Measurements from ENCODE around the gene MTARC1.

Gene MTARC1

GRCh38 chr1:220786337-220787068, at the start of gene MTARC1:
MTARC1 (plus strand) TSS chr1:220786913; CDS start chr1:220786945, 32 bp downstream.
- Histone ChIP-seq H3K4me3 (ENCODE audit: low read depth, low read length) (peak within 1 kb of the TSS; percentile 7), H3K27me3 (ENCODE audit: control insufficient read depth, insufficient read depth, low read length) (no peaks in the 10 kb centered on the region), H3K9ac (no peak within 1 kb of the TSS), H3K79me2 (no peaks in the 10 kb centered on the region), H3K27ac (no peak within 1 kb of the TSS), H3K4me2 (ENCODE audit: low read length) (no peak within 1 kb of the TSS), H3K4me1 (peaks cover 10% of the 10 kb centered on the region), H3K36me3 (ENCODE audit: control insufficient read depth, insufficient read depth, low read length) (no peaks in the 10 kb centered on the region), H3K9me3 (ENCODE audit: control insufficient read depth, low read length) (no peaks in the 10 kb centered on the region), H2AFZ (no peak within 1 kb of the TSS)
- TF ChIP-seq CTCF (IDR thresholded peaks at IDR 0.05): no peak

- no peak for TF ChIP-seq CTCF (IDR thresholded peaks at IDR 0.05)
- H3K79me2 ChIP-seq: no peaks in the 10 kb centered on the region
- no peaks in the 10 kb centered on the region for H3K27me3 ChIP-seq (ENCODE audit: control insufficient read depth, insufficient read depth, low read length)
- H2AFZ ChIP-seq: no peak overlapping the region
- H3K4me2 ChIP-seq (ENCODE audit: low read length): no peak overlapping the region
- H3K9me3 ChIP-seq (ENCODE audit: control insufficient read depth, low read length): no peaks in the 10 kb centered on the region
- H3K9ac ChIP-seq: no peak overlapping the region
- no peaks in the 10 kb centered on the region for H3K4me1 ChIP-seq
- H3K4me3 ChIP-seq (ENCODE audit: low read depth, low read length): no peak overlapping the region
- H3K27ac ChIP-seq: no peak overlapping the region
- no peaks in the 10 kb centered on the region for H3K36me3 ChIP-seq (ENCODE audit: control insufficient read depth, insufficient read depth, low read length)
Observed at GRCh38 chr1:220741349-220741748, 45.4 kb upstream of the MTARC1 start.

GRCh38 chr1:220741825-220742224, 44.9 kb upstream of the MTARC1 start:
- H3K4me2 ChIP-seq (ENCODE audit: low read length): no peak overlapping the region
- H3K9me3 ChIP-seq (ENCODE audit: control insufficient read depth, low read length): no peaks in the 10 kb centered on the region
- TF ChIP-seq CTCF (IDR thresholded peaks at IDR 0.05): no peak
- no peak overlapping the region for H3K9ac ChIP-seq
- no peak overlapping the region for H2AFZ ChIP-seq
- no peak overlapping the region for H3K4me3 ChIP-seq (ENCODE audit: low read depth, low read length)
- no peaks in the 10 kb centered on the region for H3K27me3 ChIP-seq (ENCODE audit: control insufficient read depth, insufficient read depth, low read length)
- no peaks in the 10 kb centered on the region for H3K4me1 ChIP-seq
- no peaks in the 10 kb centered on the region for H3K79me2 ChIP-seq
- no peak overlapping the region for H3K27ac ChIP-seq
- no peaks in the 10 kb centered on the region for H3K36me3 ChIP-seq (ENCODE audit: control insufficient read depth, insufficient read depth, low read length)

GRCh38 chr1:220742520-220742919, 44.2 kb upstream of the MTARC1 start:
- no peak overlapping the region for H2AFZ ChIP-seq
- H3K4me1 ChIP-seq: peaks cover under 1% of the 10 kb centered on the region
- no peaks in the 10 kb centered on the region for H3K9me3 ChIP-seq (ENCODE audit: control insufficient read depth, low read length)
- no peaks in the 10 kb centered on the region for H3K27me3 ChIP-seq (ENCODE audit: control insufficient read depth, insufficient read depth, low read length)
- no peaks in the 10 kb centered on the region for H3K36me3 ChIP-seq (ENCODE audit: control insufficient read depth, insufficient read depth, low read length)
- no peak for TF ChIP-seq CTCF (IDR thresholded peaks at IDR 0.05)
- H3K9ac ChIP-seq: no peak overlapping the region
- H3K4me2 ChIP-seq (ENCODE audit: low read length): no peak overlapping the region
- H3K27ac ChIP-seq: no peak overlapping the region
- no peaks in the 10 kb centered on the region for H3K79me2 ChIP-seq
- H3K4me3 ChIP-seq (ENCODE audit: low read depth, low read length): no peak overlapping the region

- H3K4me1 ChIP-seq: peaks cover 4% of the 10 kb centered on the region
- no peak overlapping the region for H3K27ac ChIP-seq
- TF ChIP-seq CTCF (IDR thresholded peaks at IDR 0.05): no peak
- no peaks in the 10 kb centered on the region for H3K36me3 ChIP-seq (ENCODE audit: control insufficient read depth, insufficient read depth, low read length)
- no peaks in the 10 kb centered on the region for H3K9me3 ChIP-seq (ENCODE audit: control insufficient read depth, low read length)
- H3K79me2 ChIP-seq: peaks cover 23% of the 10 kb centered on the region
- no peak overlapping the region for H3K4me2 ChIP-seq (ENCODE audit: low read length)
- H3K27me3 ChIP-seq (ENCODE audit: control insufficient read depth, insufficient read depth, low read length): no peaks in the 10 kb centered on the region
- no peak overlapping the region for H3K4me3 ChIP-seq (ENCODE audit: low read depth, low read length)
- no peak overlapping the region for H3K9ac ChIP-seq
- peak overlapping the region; percentile 79 for H2AFZ ChIP-seq
Observed at GRCh38 chr1:220746851-220747250, 39.9 kb upstream of the MTARC1 start.
